Chondrocyte (in vitro differentiated cells): ENCODE measurements around the gene KRTAP10-11. TPM values are rescaled to one million over a fixed set of nuclear protein-coding genes. Genes with fewer than 3 reads are reported as not detected.

Experiments used
- DNase-seq: peaks from one replicate; pipeline ENCODE4 v3.0.0; 2021; ENCODE audit warnings: mixed read lengths, low spot score
- H3K27ac Mint-ChIP-seq: one replicate; pipeline ENCODE4 v1.8.0; 2021; ENCODE audit warnings: mild to moderate bottlenecking, moderate library complexity, mixed read lengths; ENCODE audit not compliant: unreplicated experiment
- H3K27me3 Mint-ChIP-seq: 2 replicates; pipeline ENCODE4 v1.8.0; 2021; ENCODE audit warnings: low read depth, mixed read lengths
- H3K36me3 Mint-ChIP-seq: 2 replicates; pipeline ENCODE4 v1.8.0; 2021; ENCODE audit warnings: low read depth, mixed read lengths
- H3K4me1 Mint-ChIP-seq: 2 replicates; pipeline ENCODE4 v1.8.0; 2021; ENCODE audit warnings: low read depth, mild to moderate bottlenecking, mixed read lengths
- H3K4me3 Mint-ChIP-seq: one replicate; pipeline ENCODE4 v1.8.0; 2021; ENCODE audit warnings: mild to moderate bottlenecking, moderate library complexity, mixed read lengths; ENCODE audit not compliant: unreplicated experiment
- H3K9me3 Mint-ChIP-seq: 2 replicates; pipeline ENCODE4 v1.8.0; 2021; ENCODE audit warnings: low read depth, mixed read lengths
- CTCF ChIP-seq: fragments of 200-600 bp; sonication (generic); IDR thresholded peaks from 2 replicates; pipeline ENCODE4 v1.5.0; 2021; ENCODE audit warnings: antibody characterized with exemption, mild to moderate bottlenecking, moderate library complexity
- total RNA-seq: library from RNA; stranded (reverse); gene quantifications from 3 replicates; pipeline ENCODE4 v1.2.1, GENCODE V29; 2021

Gene KRTAP10-11
- total RNA-seq, 1 donor from 2014 or later = not detected

- no peak overlapping the region for H3K27ac Mint-ChIP-seq
- TF ChIP-seq CTCF = no peak
- no peak for DNase-seq
- no peak overlapping the region for H3K4me3 Mint-ChIP-seq
- H3K36me3 Mint-ChIP-seq = peaks cover 7% of the 10 kb centered on the region
- peaks cover 19% of the 10 kb centered on the region for H3K9me3 Mint-ChIP-seq
- no peaks in the 10 kb centered on the region for H3K4me1 Mint-ChIP-seq
- peaks cover 25% of the 10 kb centered on the region for H3K27me3 Mint-ChIP-seq
Measured at GRCh38 chr21:44653656-44654575, 7.7 kb downstream of the KRTAP10-11 start.

DNA sequence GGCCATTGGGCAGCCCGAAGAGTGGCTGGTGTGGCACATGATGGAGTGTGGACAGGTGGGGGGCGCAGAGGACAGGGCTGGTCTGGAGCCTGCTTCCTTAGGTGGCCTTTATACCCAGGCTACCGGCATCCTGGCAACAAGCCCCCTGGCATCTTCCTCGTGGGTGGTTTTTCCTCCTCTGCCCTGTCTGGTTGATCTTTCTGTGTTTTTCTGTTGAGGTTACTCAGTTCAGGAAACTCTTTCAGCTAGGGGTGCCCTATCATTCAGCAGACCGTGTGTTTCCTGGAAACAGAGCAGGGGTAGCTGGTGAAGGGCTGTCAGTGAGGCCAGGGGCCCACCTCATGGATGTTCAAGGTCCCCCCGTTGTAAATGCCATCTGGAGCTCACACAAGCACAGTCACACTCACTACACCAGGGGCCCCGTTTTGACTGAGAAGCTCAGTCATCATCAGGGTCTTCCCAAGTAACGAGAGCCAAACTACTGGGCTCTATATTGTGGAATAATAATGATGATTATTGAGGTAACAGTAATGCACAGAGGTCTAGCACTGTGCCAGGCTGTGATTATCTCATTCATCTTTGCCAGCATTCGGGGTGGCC is 8.5 kb downstream of the KRTAP10-11 start, which contains the start of gene KRTAP12-4:
Gene KRTAP12-4 (minus strand): TSS at position 84 of the 600 bp plus-strand sequence. CDS start 45 bp downstream, at position 39.
- DNase-seq = no peak
- H3K36me3 Mint-ChIP-seq = peaks cover 7% of the 10 kb centered on the region
- H3K4me1 Mint-ChIP-seq = no peaks in the 10 kb centered on the region
- H3K4me3 Mint-ChIP-seq = no peak within 1 kb of the TSS
- no peak within 1 kb of the TSS for H3K27ac Mint-ChIP-seq
- TF ChIP-seq CTCF = no peak
- H3K9me3 Mint-ChIP-seq = peaks cover 19% of the 10 kb centered on the region
- peaks cover 33% of the 10 kb centered on the region for H3K27me3 Mint-ChIP-seq

GRCh38 chr21:44656868-44657267 is 10.7 kb downstream of the KRTAP10-11 start:
- DNase-seq = no peak
- no peaks in the 10 kb centered on the region for H3K4me1 Mint-ChIP-seq
- H3K27me3 Mint-ChIP-seq = peaks cover 38% of the 10 kb centered on the region
- peaks cover 19% of the 10 kb centered on the region for H3K9me3 Mint-ChIP-seq
- H3K27ac Mint-ChIP-seq = no peak overlapping the region
- TF ChIP-seq CTCF = no peak
- H3K4me3 Mint-ChIP-seq = no peak overlapping the region
- H3K36me3 Mint-ChIP-seq = peaks cover 8% of the 10 kb centered on the region

DNA sequence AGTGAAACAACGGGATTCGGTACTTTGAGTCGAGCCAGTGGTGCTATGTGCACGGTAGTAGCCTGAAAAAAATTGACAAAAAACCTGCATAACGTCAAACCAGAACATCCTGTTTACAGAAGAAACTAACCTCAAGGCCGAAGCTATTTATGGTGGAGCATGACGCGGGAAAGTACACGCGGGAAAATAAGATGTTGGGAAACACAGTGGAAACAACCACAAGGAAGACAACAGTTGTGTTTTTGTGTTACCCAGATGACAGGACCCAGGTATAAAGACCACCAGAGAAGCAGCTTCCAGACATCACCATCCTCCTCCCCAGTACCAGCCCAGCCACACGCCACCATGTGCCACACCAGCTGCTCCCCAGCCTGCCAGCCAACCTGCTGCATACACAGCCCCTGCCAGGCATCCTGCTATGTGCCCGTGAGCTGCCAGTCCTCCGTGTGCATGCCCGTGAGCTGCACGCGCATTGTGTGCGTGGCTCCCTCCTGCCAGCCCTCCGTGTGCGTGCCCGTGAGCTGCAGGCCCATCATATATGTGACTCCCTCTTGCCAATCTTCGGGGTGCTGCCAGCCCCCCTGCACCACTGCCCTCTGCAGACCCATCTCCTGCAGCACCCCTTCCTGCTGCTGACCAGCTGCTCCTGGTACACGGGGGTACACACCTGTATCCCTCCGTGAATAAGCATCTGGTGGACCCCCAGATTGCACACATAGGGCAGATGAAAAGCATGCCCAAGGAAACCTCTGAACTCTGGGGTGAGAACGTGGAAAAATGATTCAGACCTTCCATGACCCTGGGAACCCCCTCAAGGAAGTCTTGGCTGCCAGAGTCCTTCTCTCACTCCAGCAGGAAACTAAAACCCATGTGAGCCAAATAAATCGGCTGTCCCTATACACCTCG is 11.7 kb downstream of the KRTAP10-11 start, which contains the start of gene KRTAP12-3:
Gene KRTAP12-3 (plus strand): TSS at position 298 of the 906 bp plus-strand sequence. CDS start 48 bp downstream, at position 346.
- TF ChIP-seq CTCF = no peak
- DNase-seq = no peak

More for the DNA sequence above, 11.7 kb downstream of the KRTAP10-11 start, which contains the start of gene KRTAP12-3:
- Mint-ChIP-seq H3K27ac (no peak within 1 kb of the TSS), H3K36me3 (peaks cover 8% of the 10 kb centered on the region), H3K4me1 (no peaks in the 10 kb centered on the region), H3K27me3 (peaks cover 42% of the 10 kb centered on the region), H3K4me3 (no peak within 1 kb of the TSS), H3K9me3 (peaks cover 24% of the 10 kb centered on the region)
